NCI-H2081 (cell line): Measurements from ENCODE around the gene GLIS1.

Source experiments
- DNase-seq, 2 experiments: peaks; one replicate each; lab custom pipeline; 2025; lab: John Stamatoyannopoulos, UW

The GLIS1 gene

DNA sequence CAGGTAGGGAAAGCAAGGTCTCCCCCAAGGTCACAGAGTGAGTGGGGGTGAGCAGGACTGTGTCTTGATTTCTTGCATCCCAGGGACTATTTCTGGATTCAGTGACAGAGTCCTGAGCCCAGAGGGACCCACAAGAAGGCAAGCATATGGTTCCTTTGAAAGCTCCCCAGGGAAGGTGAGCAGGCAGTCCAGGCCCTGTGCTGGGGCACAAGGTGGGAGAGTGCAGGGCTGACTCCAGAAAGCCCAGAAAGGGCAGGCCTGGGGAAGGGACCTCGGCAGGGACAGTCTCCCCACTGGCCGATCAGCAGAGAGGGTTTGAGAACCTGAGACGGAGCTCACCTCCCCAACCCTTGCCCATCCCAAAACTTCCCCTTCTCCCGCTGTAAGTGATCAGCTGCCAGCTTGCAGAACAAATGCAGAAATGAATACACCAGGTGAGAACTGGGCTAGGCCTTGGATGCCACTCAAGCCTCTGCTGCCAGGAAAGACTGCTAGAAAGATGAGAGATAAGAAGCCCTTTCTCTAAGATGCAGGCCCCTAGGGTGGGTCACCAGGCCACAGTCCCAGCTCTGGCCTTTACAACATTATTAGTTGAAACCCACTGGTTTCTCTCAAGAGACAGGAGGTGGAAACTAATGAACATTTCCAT, 121.0 kb downstream of the GLIS1 start:
- no peak for DNase-seq

DNA sequence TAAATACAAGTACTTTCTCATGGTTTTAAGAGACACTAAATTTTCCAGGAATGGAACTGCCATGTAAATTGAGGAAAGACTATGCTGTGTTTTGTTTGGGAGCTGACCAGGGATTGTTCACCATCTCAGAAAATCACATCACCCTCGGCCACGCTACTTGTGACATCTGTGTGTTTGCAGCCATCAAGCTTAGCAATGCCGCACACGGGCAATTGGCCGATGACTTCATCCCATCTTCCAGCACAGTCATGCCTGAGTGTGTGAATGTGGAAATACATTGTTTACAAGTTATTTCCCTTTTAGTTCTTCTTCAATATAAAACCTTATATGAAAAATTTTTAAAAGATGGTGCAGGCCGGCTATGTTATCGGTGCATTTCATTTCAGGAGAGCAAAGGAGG, 121.6 kb downstream of the GLIS1 start:
- no peak for DNase-seq

DNA sequence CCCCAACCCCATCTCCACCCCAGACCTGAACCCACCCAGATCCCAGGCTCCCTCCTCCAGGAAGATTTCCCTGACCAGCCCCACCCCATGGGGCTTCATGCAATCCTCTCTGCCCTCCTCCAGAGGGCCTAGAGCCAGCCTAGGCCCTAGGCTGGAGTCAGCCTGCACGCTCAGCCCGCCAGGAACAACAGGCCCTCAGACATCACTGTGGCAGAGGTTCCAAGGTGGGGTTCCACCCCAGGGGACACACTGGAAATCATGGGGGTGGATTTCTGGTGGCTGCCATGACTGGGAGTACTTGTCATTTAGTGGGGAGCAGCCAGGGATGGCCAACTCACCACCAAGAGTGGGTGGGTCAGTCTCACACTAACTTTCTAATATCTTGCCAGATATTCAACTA, 122.0 kb downstream of the GLIS1 start:
- no peak for DNase-seq

DNA sequence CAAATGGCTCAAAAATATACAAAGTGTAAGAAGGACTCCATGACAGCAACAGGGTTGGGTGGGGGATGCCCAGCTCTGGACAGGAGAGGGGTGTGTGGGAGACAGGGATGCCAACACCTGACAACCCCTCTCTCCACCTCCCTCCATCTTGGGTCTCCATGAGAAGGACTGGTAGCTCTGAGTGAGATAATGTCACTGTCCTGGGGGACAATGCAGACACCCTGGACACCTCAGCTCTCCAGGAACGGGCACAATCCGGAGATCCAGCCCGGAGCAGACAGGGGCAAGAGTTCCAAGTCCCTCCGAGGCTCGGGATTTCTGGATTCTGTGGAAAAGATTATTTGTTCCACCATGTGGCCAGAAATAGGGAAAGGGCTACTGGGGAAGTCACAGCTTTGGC, 122.5 kb downstream of the GLIS1 start:
- DNase-seq: no peak

DNA sequence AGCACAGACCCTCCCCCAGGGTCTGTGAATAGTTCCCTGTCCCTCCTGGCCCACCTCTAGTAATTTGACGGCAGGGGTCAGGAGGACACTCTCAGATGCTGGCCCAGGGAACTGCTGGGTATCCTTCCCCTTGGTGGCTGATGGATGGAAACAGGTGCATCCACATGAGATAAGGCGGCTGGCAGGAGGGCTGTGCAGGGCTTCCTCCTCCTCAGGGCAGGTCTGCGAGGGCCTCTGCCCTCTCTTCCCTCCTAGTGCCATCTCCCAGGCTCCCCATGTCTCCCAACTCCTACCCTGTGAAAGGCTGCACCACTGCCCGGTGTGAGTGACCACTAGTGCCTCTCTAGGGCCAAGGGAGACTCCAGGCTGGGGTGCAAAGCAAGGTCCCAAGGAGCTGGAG, 123.9 kb downstream of the GLIS1 start:
- no peak for DNase-seq

DNA sequence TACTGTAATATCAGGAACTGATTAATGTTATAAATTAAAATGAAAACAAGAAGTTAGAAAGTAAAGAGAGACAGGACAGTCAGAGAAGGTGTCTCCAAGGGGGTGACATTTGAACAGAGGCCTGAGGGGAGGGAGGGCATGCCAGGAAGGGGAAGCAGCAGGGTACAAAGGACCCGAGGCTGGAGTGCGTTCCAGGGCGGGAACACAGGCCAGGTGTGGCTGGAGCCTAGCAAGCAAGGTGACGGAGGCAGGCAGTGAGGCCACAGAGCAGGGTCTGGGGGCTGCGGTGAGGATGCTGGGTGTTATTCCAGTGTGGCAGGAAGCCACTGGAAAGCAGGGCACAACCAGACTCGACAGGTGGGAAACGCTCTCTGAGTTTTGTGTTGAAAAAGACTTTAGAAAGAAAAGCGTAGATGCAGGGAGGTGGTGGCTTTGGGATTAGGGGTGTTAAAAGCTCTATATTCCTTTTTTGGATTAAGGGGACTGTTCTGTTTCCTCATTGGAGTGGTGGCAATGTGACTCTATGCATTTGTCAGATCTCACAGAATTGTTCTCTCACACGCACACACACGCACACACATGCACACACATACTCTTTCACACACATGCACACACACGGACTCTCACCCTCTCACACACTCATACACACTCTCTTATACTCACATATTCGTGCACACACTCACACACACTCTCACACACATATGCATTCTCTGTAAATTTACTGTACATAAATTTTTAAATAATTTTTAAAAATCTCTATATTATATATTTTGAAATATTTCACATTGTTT, 124.5 kb downstream of the GLIS1 start:
- DNase-seq: no peak

DNA sequence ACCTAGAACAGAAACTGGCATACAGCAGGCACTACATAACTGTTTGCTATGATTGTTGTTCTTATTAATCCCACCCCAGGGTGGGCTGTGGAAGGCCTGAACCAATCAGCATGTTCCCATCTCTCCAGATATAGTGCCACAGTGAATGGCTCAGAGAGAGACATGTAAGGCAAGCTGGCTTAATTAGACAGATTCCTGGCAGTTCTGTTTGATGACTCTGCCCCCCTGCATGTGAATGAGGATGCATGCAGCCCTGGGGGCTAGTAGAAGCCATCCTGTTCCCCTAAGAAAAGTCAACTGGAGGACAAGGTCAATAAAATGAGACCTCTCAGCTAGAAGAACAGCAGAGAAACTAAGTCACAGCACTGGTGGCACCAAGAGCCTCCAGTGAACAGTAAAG, 130.3 kb downstream of the GLIS1 start:
- DNase-seq: no peak

DNA sequence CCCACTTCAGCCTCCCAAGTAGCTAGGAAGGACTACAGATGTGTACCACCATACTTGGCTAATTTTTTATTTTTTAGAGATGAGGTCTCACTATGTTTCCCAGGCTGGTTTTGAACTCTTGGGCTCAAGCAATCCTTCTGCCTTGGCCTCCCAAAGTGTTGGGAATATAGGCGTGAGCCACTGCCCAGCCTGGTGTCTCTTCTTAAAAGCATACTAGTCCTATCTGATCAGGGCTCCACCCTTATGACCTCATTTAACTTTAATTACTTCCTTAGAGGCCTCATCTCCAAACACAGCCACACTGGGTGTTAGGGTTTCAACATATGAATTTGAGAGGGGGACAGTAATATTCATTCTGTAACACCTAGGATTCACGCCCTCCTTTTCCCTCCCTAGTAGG, 130.9 kb downstream of the GLIS1 start:
- DNase-seq: no peak

DNA sequence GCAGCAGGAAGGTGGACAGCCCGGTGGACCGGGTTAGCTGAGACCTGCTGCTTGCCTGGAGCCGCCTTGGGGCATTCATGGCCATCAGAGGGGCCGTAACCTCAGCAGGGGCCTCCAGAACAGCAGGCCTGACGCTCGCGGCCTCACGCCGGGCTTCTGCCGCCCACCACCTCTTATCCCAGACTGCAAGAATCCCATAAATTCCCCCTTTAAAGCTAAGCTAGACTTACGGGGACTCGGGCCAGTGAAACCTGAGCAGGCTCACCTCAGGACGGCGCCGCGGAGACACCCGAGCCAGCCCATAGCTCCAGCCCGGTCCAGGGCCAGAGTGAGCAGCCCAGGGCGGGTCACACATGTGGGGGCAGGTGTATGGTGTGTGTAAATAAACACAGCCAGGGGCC, 132.3 kb downstream of the GLIS1 start:
- no peak for DNase-seq

DNA sequence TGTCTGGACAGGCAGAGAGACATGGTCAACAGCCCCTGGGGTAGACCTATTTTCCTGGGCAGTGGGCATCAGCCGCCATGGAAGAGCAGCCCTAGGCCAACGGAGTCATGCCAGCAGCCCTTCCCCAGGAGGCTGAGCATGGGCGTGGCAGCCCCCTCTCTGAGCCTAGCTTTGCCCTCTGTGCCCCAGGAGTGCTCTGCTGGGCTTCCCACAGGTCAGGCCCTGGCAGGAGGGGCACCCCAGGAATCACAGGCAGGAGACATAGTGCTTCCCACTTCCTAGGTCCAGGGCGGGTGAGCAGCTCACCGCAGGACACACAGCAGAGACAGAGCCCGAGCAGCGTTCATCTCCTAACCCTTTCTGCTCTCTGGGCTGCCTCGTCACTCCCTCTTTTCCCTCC, 132.8 kb downstream of the GLIS1 start:
- DNase-seq: no peak

DNA sequence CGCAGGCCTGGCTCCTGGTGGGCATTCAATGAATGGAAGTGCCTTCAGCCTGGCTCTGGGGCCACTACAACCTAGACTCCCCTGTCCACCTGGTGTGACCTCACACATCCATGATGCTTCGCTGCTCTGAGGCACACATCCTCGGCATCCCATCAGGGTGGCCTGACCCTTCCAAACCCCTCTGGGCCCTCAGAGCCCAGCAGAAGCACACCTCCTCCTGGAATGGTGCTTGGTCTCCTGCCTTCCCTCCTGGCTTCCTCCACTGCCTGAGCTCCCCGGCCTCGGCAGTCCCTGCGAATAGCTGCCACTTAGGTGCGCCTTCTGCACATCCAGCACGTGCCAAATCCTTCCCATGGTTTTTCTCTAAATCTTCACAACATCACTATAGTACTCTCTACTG, 133.8 kb downstream of the GLIS1 start:
- no peak for DNase-seq

DNA sequence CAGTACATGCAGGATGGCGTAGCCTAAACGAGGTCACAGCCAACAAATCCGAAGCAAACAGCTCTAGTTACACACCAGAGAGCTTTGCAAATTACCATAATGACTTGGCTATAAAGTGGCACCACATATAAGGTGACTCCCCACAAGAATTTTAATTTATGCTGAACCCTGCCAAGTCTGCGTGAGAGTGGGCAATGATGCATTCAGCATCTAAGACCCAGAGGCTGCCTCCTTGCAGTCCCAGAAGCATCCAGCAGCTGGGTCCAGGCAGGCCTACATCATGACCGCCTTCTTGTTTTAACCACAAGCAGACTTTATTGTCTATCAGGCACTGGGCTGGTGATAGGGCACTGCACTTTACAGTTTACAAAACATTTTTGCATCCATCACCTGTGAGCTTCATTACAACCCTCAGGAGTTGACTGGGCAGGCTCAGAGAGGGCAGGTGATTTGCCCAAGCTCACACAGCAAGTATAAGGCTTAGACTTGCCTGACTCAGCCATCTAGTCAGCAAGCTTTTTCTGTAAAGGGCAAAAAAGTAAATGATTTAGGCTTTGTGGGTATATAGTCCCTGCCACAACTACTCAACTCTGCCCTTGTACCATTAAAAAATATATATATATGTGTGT, 134.6 kb downstream of the GLIS1 start:
- no peak for DNase-seq

DNA sequence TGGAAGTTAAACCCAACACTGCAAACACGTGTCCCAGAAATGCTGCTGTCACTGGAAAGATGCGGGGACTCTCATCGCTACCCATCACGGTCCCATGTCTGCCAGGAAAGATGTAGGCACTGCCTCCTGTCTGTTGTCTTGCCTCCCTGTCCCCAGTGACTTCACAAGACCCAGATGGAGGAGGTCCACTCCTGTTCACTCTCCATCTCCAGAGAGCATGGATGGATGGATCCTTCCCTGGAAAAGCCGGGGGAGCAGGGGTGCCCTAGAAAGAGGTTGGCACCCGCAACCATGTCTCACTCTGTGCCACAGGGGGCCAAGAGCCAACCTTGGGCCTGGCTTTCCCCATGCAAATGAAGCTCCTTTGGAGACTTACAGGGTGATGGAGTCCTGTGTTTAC, 135.5 kb downstream of the GLIS1 start:
- no peak for DNase-seq

DNA sequence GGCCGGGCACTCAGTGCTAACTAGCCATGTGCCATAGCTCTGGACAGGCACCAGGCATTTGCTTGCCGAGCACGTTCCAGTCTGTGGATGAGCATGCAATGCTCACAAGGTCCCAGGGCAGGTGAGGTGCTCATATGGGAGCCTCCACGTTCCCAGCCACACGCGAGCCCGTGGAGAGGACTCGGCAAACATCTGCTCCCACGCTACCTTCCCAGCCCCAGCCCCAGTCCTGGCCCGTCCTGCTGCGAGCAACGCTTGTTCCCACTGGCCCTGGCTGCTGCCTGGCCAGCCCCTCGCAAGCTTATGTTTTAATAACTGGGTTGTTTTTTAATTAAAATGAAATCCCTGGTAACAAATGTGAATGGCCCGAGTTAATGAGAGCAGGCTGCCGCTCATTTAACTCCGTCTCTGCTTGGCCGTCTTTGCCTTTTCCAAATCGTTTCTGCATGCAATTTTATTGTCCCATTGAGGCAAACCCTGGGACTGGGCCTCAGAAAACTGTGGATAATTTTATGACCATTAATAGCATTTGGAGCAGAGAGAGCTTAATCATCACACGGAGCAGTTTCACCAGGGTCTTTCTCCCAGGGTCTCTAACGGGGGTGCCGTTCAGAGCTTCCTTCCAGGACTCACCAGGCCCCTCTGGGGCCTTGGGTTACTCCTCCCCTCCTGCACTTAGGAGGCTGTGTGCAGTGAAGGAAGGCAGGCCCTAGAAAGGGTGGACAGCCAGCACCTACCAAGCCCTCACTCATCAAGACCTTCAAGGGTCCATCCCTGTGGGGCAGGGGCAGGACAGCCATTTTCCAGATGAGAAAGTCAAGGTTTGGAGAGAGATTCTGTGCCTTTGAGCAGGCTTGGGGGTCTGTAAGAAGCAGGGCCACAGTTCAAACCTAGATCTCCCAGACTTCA, 136.8 kb downstream of the GLIS1 start:
- DNase-seq: no peak

DNA sequence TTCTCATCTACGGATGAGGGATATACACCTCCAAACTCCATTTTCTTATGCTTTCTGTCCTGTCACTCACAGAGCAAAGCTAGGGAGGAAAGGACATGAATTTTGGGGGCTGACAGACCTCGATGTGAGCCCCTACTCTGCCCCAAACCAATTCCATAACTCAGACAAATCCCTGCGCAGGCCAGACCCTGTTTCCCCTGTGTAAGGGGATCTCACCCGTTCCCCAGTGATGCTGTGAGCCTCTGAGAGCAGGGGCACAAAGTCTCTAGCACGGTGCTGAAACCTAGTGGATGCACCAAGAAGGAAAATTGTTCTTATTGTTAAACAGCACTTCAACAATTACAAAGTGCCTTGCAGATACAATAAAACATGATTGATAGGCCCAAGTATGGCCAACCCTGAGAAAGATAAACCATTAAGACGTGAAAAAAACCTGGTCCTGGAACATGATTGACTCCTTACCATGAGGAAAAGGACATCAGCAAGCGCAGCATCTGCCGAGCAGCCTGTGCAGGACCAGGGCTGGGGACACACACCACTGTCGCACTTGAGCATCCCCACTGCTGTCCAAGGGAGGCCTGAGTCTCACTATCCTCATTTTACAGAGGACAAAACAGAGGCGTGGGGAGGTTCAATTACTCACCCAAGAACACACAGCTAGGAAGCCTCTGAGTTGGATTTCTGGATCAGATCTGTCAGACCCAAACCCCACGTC, 137.8 kb downstream of the GLIS1 start:
- no peak for DNase-seq

DNA sequence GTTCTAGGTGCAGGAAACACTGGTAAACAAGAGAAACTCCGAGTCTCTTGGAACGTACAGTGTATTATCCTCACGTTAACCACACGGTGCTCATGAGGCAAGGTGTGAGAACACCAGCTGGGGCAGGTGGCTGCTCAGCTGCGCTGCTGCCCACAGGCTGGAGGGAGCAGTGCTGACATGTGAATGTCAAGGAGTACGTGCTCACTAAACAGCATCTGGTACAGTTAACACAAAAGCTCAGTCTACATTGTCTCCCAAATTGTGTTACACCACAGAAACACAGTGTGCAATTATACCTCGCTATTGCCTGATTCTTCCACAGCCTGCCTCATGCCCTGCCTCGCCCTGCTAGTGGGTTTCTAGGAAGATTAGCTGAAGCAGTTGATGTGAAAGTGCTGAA, 138.4 kb downstream of the GLIS1 start:
- no peak for DNase-seq

DNA sequence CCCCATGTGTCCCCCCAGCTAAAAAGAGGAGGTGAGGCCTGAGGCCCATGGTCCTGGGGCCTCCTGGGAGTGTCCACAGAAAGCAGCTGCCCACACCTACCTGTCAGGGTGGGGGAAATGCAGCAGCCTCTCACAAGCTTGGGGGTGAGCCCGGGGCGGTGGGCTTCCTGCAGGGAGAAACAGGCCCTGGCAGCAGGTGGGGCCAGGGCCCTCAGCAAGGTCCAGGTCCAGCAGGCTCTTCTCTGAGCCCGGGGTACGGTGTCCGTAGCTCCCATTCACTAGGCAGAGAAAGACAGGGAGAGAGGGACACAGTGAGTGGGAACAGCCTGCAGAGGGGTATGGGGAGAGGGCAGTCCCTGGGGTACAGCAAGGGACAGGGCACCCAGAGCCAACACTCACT, 139.0 kb downstream of the GLIS1 start:
- no peak for DNase-seq

DNA sequence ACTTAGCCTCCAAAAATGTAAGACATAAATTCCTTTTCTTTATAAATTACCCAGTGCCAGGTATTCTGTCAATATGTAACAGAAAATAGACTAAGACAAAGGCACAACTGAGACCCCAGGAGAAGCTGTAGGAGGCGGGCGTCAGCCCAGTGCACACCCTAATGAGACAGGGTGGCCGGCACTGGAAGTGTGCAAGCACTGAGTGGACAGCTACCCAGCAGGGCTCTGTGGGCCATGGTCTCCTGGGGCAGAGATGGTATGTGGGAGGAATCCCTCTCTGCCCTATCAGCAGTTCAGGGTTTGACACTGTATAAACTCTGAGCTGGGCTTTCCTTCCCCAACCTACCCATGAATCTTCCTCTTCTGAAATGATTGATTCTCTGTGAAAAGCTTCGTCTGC, 139.5 kb downstream of the GLIS1 start:
- no peak for DNase-seq

DNA sequence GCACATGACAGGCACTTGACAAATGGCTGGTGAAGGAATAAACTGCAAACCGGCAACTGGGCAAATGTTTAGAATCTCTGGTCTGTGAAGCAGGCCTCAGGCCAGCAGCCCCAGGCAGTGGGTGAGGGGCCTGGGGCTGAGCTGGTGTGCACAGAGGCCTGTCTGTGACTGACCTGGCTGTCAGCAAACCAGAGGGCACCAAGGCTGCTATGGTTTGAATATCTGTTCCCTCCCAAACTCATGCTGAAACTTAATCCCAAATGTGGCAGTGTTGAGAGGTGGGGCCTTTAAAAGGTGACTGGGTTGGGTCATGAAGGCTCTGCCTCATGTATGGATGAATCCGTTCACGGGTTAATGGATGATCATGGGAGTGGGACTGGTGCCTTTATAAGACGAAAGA, 140.0 kb downstream of the GLIS1 start:
- no peak for DNase-seq

DNA sequence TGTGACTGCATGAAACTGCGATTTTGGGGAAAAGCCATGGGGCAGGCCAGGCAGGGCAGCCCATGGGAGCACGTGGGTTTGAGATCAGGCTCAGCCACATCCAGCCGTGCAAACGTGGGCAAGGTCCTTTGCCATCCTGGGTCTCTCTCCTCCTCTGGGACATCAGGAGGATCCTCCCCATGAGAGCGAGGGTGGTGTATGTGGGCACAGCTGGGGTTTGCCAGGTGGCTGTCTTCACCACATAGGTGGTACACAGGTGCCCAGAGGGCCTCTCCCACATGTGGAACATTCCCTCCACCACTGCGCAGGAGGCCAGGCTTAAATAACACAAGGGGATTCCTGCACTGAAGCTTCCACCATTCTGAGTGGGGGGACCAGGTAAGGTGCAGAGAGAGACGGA, 143.1 kb downstream of the GLIS1 start:
- DNase-seq: no peak

DNA sequence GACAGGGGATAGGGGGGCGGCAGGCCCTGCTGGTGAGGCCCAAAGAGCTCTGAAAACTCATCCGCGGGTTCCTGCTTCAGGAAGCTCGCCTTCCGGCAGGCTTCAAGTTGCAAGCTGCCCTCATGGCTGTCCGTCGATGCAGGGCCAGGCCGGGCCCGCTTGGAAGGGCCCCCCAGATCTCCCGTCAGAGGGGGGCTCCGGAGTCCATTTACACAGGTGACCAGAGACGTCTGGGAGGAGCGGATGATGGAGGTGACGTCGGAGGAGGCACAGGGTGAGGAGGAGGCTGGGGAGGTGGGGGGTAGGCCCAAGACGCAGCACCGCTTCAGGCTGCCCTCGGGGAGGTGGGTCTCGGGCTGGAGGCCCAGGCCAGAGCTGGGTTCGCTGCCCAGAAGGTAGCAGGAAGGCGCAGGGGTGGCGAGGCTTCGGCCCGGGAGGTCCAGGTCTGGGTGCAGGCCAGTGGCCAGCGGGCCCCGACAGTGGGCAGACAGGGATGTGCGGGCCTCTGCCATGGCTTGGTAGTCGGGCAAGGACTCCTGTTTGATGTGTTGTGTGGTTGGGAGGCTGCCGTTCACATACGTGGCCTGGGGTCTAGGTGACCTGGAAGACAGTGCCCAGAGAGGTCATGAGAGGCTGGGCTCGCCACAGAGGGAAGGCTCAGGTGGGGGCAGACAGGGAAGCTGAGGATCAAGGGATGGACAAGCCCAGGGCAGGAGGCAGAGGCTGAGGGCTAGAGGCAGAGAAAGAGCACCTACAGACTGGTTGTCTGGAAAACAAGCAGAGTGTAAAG, 144.4 kb downstream of the GLIS1 start:
- DNase-seq: no peak
